ENCODE measurements around the gene SPPL3. TPM values are rescaled to one million over a fixed set of nuclear protein-coding genes. Genes with fewer than 3 reads are reported as not detected.

The SPPL3 gene
- total RNA-seq, 1 donor from 2014 or later: 67.6 TPM

GRCh38 chr12:120853188-120853587 is 51.0 kb downstream of the SPPL3 start:
- DNase-seq (ENCODE audit: extremely low spot score, unreplicated experiment): no peak
- Mint-ChIP-seq H3K4me3 (no peak overlapping the region), H3K36me3 (peaks cover 8% of the 10 kb centered on the region), H3K27me3 (no peaks in the 10 kb centered on the region), H3K4me1 (ENCODE audit: unreplicated experiment) (peaks cover 19% of the 10 kb centered on the region), H3K9me3 (no peaks in the 10 kb centered on the region), H3K27ac (peak overlapping the region; percentile 49)
- TF ChIP-seq CTCF (conservative IDR thresholded peaks at IDR 0.05): no peak

- Mint-ChIP-seq H3K27me3 (no peaks in the 10 kb centered on the region), H3K4me3 (no peak overlapping the region), H3K4me1 (ENCODE audit: unreplicated experiment) (peaks cover 28% of the 10 kb centered on the region), H3K36me3 (peaks cover 5% of the 10 kb centered on the region), H3K27ac (no peak overlapping the region), H3K9me3 (no peaks in the 10 kb centered on the region)
- no peak for TF ChIP-seq CTCF (conservative IDR thresholded peaks at IDR 0.05)
- DNase-seq (ENCODE audit: extremely low spot score, unreplicated experiment): no peak
Measured at GRCh38 chr12:120851944-120852343, 52.2 kb downstream of the SPPL3 start.

- Mint-ChIP-seq H3K4me3 (no peak overlapping the region), H3K36me3 (peaks cover 6% of the 10 kb centered on the region), H3K9me3 (no peaks in the 10 kb centered on the region), H3K27ac (no peak overlapping the region), H3K4me1 (ENCODE audit: unreplicated experiment) (peaks cover 27% of the 10 kb centered on the region), H3K27me3 (no peaks in the 10 kb centered on the region)
- DNase-seq (ENCODE audit: extremely low spot score, unreplicated experiment): no peak
- TF ChIP-seq CTCF (conservative IDR thresholded peaks at IDR 0.05): no peak
Measured at GRCh38 chr12:120851444-120851843, 52.7 kb downstream of the SPPL3 start.

- Mint-ChIP-seq H3K9me3 (no peaks in the 10 kb centered on the region), H3K27ac (peak overlapping the region; percentile 53), H3K27me3 (no peaks in the 10 kb centered on the region), H3K36me3 (peaks cover 6% of the 10 kb centered on the region), H3K4me3 (no peak overlapping the region), H3K4me1 (ENCODE audit: unreplicated experiment) (peaks cover 23% of the 10 kb centered on the region)
- DNase-seq (ENCODE audit: extremely low spot score, unreplicated experiment): no peak
- TF ChIP-seq CTCF (conservative IDR thresholded peaks at IDR 0.05): no peak
Measured at GRCh38 chr12:120849765-120850164, 54.4 kb downstream of the SPPL3 start.

GRCh38 chr12:120847814-120848213 is 56.3 kb downstream of the SPPL3 start:
- Mint-ChIP-seq H3K9me3 (no peaks in the 10 kb centered on the region), H3K4me3 (no peak overlapping the region), H3K4me1 (ENCODE audit: unreplicated experiment) (peaks cover 30% of the 10 kb centered on the region), H3K36me3 (peaks cover 9% of the 10 kb centered on the region), H3K27me3 (no peaks in the 10 kb centered on the region), H3K27ac (peak overlapping the region; percentile 71)
- TF ChIP-seq CTCF (conservative IDR thresholded peaks at IDR 0.05): no peak
- no peak for DNase-seq (ENCODE audit: extremely low spot score, unreplicated experiment)

GRCh38 chr12:120847392-120847791 is 56.8 kb downstream of the SPPL3 start:
- Mint-ChIP-seq H3K27me3 (no peaks in the 10 kb centered on the region), H3K27ac (no peak overlapping the region), H3K36me3 (peaks cover 9% of the 10 kb centered on the region), H3K4me1 (ENCODE audit: unreplicated experiment) (peaks cover 30% of the 10 kb centered on the region), H3K9me3 (no peaks in the 10 kb centered on the region), H3K4me3 (no peak overlapping the region)
- TF ChIP-seq CTCF (conservative IDR thresholded peaks at IDR 0.05): no peak
- DNase-seq (ENCODE audit: extremely low spot score, unreplicated experiment): no peak
